GM06990 (cell line): ENCODE results near the gene PTPRN2.

Experiments used
- DNase-seq: peaks from one replicate; pipeline ENCODE4 v3.0.0-alpha.2; 2011; ENCODE audit not compliant: insufficient read length; ENCODE audit errors: extremely low read depth
- H3K27me3 ChIP-seq: replicated peaks from 2 replicates; pipeline ENCODE4 v1.6.0; 2011; ENCODE audit warnings: low read length; ENCODE audit not compliant: control insufficient read depth, insufficient read depth
- H3K36me3 ChIP-seq: 2 replicates; pipeline ENCODE4 v1.5.1; 2011; ENCODE audit warnings: low read length; ENCODE audit not compliant: control insufficient read depth, insufficient read depth
- H3K4me3 ChIP-seq: replicated peaks from 2 replicates; pipeline ENCODE4 v1.5.1; 2011; ENCODE audit warnings: low read depth, mild to moderate bottlenecking, control low read depth, low read length
- CTCF ChIP-seq: IDR thresholded peaks from 2 replicates; pipeline ENCODE4 v1.5.1; 2011; ENCODE audit warnings: low read length, control low read depth, mild to moderate bottlenecking, inconsistent platforms; ENCODE audit not compliant: insufficient read depth, poor library complexity, severe bottlenecking

The PTPRN2 gene

GRCh38 chr7:157688533-157689268 lies 898.9 kb downstream of the PTPRN2 start:
- no peaks in the 10 kb centered on the region for H3K27me3 ChIP-seq
- no peaks in the 10 kb centered on the region for H3K36me3 ChIP-seq
- no peak overlapping the region for H3K4me3 ChIP-seq
- DNase-seq = no peak
- TF ChIP-seq CTCF = no peak

- DNase-seq = no peak
- Histone ChIP-seq H3K4me3 (no peak overlapping the region), H3K36me3 (no peaks in the 10 kb centered on the region), H3K27me3 (no peaks in the 10 kb centered on the region)
- no peak for TF ChIP-seq CTCF
These were observed 899.6 kb downstream of the PTPRN2 start for GRCh38 chr7:157687845-157688532.

GRCh38 chr7:157687158-157687557 lies 900.5 kb downstream of the PTPRN2 start:
- Histone ChIP-seq H3K27me3 (no peaks in the 10 kb centered on the region), H3K36me3 (no peaks in the 10 kb centered on the region), H3K4me3 (no peak overlapping the region)
- no peak for DNase-seq
- no peak for TF ChIP-seq CTCF

GRCh38 chr7:157686285-157686894 lies 901.2 kb downstream of the PTPRN2 start:
- no peaks in the 10 kb centered on the region for H3K27me3 ChIP-seq
- no peak for DNase-seq
- no peak overlapping the region for H3K4me3 ChIP-seq
- H3K36me3 ChIP-seq = no peaks in the 10 kb centered on the region
- no peak for TF ChIP-seq CTCF

- DNase-seq = no peak
These were observed 902.0 kb downstream of the PTPRN2 start for GRCh38 chr7:157685430-157686284.

More at GRCh38 chr7:157685430-157686284, 902.0 kb downstream of the PTPRN2 start:
- TF ChIP-seq CTCF = no peak
- Histone ChIP-seq H3K27me3 (no peaks in the 10 kb centered on the region), H3K4me3 (no peak overlapping the region), H3K36me3 (no peaks in the 10 kb centered on the region)
